Anterior cingulate cortex (tissue), 58 donors: ENCODE results near the gene GALNT2.

ENCODE experiments used
- DNase-seq, 58 donors: peaks; one replicate each; lab custom pipeline; 2025; lab: John Stamatoyannopoulos, UW

Gene GALNT2

GRCh38 chr1:230066466-230067404 is at the start of gene GALNT2:
Gene GALNT2, plus strand, starts transcription at chr1:230067238. Its CDS starts 43 bp downstream, at chr1:230067281.
- peak in 56 of 58 donors; percentile 29 to 91 (median 83) for DNase-seq

GRCh38 chr1:230020451-230020850 is 46.6 kb upstream of the GALNT2 start:
- DNase-seq, result no peak

DNA sequence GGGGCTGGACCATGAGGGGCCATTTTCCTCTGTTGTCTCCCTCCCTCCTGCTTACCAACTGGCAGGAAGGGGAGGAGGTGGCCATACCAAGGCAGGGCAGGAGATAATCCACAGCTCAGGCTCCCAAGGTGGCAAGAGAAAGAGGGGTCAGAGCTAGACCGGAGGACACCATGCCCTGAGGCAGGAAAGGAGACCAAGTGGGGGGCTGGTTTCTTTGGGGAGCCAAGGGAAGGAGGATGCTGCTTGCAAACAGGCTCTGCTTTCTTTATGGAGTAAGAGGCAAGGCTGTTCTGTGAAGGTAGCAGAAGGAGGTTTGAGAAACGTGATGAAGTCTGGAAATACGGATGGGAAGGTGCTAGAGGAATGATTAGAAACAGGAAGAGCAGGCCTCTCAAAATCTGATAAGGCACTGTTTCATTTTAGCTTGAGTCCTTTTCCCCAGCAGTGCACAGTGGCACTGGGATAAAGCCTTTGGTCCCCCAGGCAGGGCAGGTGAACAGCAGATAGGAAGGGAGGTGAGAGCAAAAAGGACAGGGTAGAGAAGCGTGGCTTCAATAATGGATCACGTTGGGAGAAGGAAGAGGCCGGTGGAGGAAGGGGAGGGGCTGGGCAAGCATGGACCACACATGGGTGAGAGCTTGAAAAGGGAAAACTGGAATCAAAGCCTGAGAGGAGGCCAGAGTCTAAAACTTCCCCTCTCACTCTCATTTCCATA is 44.2 kb upstream of the GALNT2 start:
- no peak for DNase-seq

- DNase-seq, result no peak
Measured at GRCh38 chr1:230025686-230026085, 41.4 kb upstream of the GALNT2 start.

DNA sequence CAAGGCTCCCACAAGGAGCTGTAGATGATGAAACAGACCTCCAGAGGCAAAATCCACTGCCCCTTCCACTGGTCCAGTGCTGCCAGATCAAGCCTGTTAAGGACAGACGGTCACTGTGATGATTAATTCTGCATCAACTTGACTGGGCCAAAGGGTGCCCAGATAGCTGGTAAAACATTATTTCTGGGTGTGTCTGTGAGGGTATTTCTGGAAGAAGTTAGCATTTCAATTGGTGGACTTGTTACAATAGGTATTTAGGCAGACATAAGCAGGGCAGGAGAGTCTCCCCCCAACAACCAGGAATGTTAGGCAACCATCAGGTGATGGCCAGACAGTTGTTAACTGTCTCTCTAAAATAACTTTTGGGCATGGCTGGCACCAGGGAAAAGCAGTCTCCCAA is 40.9 kb upstream of the GALNT2 start:
- no peak for DNase-seq

DNA sequence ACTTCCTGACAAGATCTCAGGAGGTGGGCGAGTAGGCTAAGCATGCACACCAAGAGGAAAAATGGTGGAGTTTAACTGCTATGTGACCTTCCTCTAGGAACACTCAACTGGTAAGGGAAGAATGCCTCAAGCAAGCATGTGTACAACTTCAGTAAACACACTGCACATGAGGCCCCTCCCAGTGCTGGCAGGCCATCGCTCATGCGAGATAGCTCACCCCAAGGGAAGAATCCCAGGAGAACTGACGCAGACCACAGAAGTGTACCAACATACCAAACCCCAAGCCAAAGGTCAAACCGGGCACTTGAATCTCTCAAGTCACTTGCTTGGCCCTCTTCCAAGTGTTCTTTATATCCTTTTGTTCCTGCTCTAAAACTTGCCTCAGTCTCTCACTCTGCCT is 40.5 kb upstream of the GALNT2 start:
- DNase-seq, result no peak

GRCh38 chr1:230028602-230029223 is 38.3 kb upstream of the GALNT2 start:
- DNase-seq, result no peak

DNA sequence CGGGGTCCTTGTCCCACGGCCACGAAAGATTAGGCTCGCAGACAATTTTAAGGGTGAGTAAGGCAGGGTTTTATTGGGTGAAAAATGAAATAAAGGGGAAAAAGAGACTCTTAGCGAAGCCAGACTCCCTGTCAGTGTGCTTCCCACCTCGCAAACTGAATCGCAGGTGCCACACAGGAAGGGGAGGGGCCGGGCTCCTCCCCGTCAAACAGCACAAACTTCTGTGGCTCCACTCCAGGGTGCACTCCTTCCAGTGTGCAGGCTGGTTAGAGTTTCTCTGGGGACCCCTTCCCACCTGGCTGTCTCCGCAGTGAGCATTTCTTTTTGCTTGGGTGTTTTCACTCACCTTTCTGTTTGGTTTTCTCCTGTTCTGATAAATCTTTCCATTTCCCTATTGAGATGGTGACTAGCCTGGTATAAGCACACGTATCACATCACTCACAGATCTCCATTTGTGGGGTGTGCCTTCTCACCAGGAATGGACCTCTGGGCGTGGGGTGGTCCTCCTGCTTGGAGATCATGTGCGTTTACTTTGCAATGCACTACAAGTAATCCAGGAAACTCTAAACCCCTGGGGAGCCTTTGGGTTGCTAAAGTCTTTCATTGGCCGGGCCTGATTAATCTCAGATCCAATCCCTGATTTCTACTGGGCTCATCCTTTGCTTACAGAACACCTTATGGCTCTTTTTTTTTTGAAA is 37.6 kb upstream of the GALNT2 start:
- no peak for DNase-seq

DNA sequence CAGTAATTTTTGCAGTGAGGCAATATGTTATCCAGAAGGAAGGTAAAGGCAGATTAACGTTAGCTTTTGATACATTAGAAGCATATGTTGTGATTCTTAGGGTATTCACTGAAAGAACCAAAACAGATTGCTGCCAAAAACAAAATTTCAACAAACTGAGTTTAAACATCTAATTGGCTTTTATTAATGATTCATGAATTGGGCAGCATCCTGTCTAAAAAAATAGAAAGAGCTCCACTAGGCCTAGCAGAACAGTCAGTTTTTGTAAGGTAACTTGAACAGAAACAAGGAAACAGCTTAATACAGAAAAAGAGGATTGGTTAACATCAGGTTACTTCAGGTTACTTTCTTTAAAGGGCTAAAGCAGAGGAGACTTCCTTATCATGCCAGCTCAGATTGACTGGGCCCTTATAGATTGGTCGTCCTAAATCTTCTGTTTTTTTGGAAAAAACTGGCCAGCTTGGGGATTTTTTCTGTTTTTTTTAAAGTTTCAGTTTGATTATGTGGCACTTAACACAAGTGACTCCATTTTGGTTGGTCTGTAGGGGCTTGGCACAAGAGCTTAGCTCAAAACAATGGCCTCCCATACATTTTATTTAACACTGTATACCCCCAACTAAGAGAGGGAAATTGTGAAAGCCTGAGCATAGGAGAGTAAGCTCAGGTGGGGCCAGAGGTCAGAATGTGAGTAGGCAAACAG is 36.8 kb upstream of the GALNT2 start:
- no peak for DNase-seq

- DNase-seq, result no peak
Measured at GRCh38 chr1:230031131-230031530, 35.9 kb upstream of the GALNT2 start.

DNA sequence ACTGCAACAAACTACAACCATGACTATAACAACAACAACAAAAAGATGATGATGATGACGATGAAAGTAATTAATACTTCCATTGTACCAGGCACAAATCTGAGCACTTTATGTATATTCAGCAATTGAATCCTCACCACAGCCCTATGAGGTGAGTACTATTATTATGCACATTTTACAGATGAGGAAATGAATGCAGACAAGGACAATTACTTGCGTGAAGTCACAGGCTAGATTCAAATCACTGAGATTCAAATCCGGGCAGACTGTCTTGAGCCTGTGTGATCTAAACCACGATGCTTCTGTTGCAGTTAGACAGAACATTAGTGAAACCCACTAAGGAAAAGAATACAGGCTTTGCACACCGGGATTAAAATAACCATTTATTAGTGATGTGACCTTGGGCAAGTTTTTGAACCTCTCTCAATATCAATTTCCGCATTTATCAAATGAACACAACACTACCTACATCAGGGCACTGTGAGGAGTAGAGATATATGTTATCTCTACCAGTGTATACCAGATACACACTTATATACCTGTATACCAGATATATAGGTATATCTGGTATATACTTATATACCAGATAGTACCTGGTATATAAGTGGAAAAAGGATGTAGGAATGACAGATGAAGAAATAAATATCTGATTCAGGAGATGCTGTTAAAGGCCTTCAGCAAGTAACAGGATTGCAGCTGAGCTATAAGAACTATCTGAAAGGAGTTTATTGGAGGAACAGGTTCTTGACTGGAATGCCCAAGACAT is 34.3 kb upstream of the GALNT2 start:
- DNase-seq, result no peak

GRCh38 chr1:230037261-230037660 is 29.8 kb upstream of the GALNT2 start:
- DNase-seq, result no peak

GRCh38 chr1:230040440-230040839 is 26.6 kb upstream of the GALNT2 start:
- no peak for DNase-seq

- no peak for DNase-seq
Measured at GRCh38 chr1:230043081-230043480, 24.0 kb upstream of the GALNT2 start.

- DNase-seq, result no peak
Measured at GRCh38 chr1:230044729-230045128, 22.3 kb upstream of the GALNT2 start.

DNA sequence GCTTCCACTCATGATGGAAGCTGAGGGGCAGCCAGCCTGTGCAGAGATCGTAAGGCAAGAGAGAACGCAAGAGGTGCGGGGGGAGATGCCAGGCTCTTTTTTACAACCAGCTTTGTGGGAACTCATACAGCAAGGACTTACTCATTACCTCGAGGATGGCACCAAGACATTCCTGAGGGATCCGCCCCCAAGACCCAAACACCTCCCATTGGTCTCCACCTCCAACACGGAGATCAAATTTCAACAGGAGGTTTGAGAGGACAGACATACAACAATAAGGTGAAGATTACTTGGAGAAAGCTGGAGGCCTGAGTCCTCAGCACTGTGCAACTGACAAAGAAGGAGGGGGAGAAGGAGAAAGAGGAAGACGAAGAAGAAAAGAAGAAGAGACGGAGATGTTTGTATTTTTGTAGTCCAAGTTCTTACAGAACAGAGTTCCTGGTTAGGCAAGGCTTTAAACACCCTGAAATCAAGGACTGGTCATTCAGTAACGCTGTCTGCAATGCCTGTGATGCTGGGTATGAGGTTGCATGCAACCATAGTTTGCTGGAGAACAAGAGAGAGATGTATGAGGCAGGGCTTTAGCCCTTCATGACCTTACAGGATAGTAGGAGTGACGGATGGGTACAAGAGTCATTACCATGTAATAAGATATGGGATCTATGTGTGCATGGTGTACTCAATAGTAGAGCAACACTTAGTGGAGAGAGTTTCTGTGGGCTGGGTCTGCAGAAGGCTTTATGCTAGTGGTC is 19.7 kb upstream of the GALNT2 start:
- DNase-seq, result no peak

- no peak for DNase-seq
Measured at GRCh38 chr1:230048322-230048721, 18.7 kb upstream of the GALNT2 start.

DNA sequence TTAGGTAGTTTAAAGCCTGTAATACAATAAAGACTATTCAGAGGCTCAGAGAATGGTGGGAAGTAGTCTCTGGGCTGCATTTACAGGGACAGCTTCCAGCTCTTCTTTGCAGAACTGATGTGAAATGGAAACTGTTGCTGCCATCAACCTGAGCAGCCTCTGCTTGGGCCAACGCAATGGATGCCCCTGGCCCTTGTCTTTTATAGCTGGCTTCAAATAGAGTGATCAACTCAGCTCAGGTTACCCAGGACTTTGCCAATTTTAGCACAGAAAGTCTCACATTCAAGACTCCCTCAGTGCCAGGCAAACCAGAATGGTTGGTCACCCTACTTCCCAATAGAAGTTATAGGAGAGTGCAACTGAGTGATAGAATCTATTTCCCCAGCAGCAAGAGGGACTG is 18.1 kb upstream of the GALNT2 start:
- no peak for DNase-seq
